ENCODE data around the gene AAGAB.

AAGAB gene

GRCh38 chr15:67196222-67196621, 58.2 kb downstream of the AAGAB start:
- no peak for DNase-seq
- in situ Hi-C loops (cut with HindIII; ENCODE audit: low pct_ligation_motif_present, low sequenced_read_pairs): no loop called here
- H3K36me3 ChIP-seq (replicated peaks): peaks cover 33% of the 10 kb centered on the region
- TF ChIP-seq CTCF (IDR thresholded peaks at IDR 0.05; ENCODE audit: low read depth, low read length, missing control alignments): no peak
- H3K27ac ChIP-seq: peak overlapping the region; percentile 30
- H3K27me3 ChIP-seq (replicated peaks): no peaks in the 10 kb centered on the region
- H3K4me3 ChIP-seq (ENCODE audit: low read depth, low read length): no peak overlapping the region

GRCh38 chr15:67195305-67195704, 59.2 kb downstream of the AAGAB start:
- Histone ChIP-seq H3K27me3 (replicated peaks) (no peaks in the 10 kb centered on the region), H3K27ac (no peak overlapping the region), H3K4me3 (ENCODE audit: low read depth, low read length) (no peak overlapping the region), H3K36me3 (replicated peaks) (peaks cover 41% of the 10 kb centered on the region)
- DNase-seq: no peak
- in situ Hi-C loops (cut with HindIII; ENCODE audit: low pct_ligation_motif_present, low sequenced_read_pairs): no loop called here
- TF ChIP-seq CTCF (IDR thresholded peaks at IDR 0.05; ENCODE audit: low read depth, low read length, missing control alignments): no peak

- H3K36me3 ChIP-seq (replicated peaks): peaks cover 50% of the 10 kb centered on the region
- H3K27me3 ChIP-seq (replicated peaks): no peaks in the 10 kb centered on the region
- in situ Hi-C loops (cut with HindIII; ENCODE audit: low pct_ligation_motif_present, low sequenced_read_pairs): no loop called here
- no peak overlapping the region for H3K4me3 ChIP-seq (ENCODE audit: low read depth, low read length)
- TF ChIP-seq CTCF (IDR thresholded peaks at IDR 0.05; ENCODE audit: low read depth, low read length, missing control alignments): no peak
- H3K27ac ChIP-seq: no peak overlapping the region
- no peak for DNase-seq
Measured at GRCh38 chr15:67194171-67195114, 60.0 kb downstream of the AAGAB start.

- Histone ChIP-seq H3K36me3 (replicated peaks) (peaks cover 60% of the 10 kb centered on the region), H3K27ac (no peak overlapping the region), H3K4me3 (ENCODE audit: low read depth, low read length) (no peak overlapping the region), H3K27me3 (replicated peaks) (no peaks in the 10 kb centered on the region)
- in situ Hi-C loops (cut with HindIII; ENCODE audit: low pct_ligation_motif_present, low sequenced_read_pairs): no loop called here
- no peak for DNase-seq
- no peak for TF ChIP-seq CTCF (IDR thresholded peaks at IDR 0.05; ENCODE audit: low read depth, low read length, missing control alignments)
Measured at GRCh38 chr15:67193223-67193990, 61.1 kb downstream of the AAGAB start.

GRCh38 chr15:67192185-67192820, 62.2 kb downstream of the AAGAB start:
- Histone ChIP-seq H3K27ac (no peak overlapping the region), H3K27me3 (replicated peaks) (no peaks in the 10 kb centered on the region), H3K4me3 (ENCODE audit: low read depth, low read length) (no peak overlapping the region), H3K36me3 (replicated peaks) (peaks cover 70% of the 10 kb centered on the region)
- no peak for DNase-seq
- in situ Hi-C loops (cut with HindIII; ENCODE audit: low pct_ligation_motif_present, low sequenced_read_pairs): no loop called here
- no peak for TF ChIP-seq CTCF (IDR thresholded peaks at IDR 0.05; ENCODE audit: low read depth, low read length, missing control alignments)
